GM19351 (cell line): Measurements from ENCODE around the gene EIPR1.

Experiments used
- ATAC-seq: cut with Tn5 transposase; IDR thresholded peaks from one replicate; pipeline ENCODE4 v1.9.1; 2021; ENCODE audit warnings: mild to moderate bottlenecking, moderate library complexity; ENCODE audit not compliant: unreplicated experiment

Gene EIPR1

GRCh38 chr2:3325458-3326181 is 52.0 kb downstream of the EIPR1 start:
- ATAC-seq = no peak

GRCh38 chr2:3324404-3325281 is 53.0 kb downstream of the EIPR1 start:
- no peak for ATAC-seq

DNA sequence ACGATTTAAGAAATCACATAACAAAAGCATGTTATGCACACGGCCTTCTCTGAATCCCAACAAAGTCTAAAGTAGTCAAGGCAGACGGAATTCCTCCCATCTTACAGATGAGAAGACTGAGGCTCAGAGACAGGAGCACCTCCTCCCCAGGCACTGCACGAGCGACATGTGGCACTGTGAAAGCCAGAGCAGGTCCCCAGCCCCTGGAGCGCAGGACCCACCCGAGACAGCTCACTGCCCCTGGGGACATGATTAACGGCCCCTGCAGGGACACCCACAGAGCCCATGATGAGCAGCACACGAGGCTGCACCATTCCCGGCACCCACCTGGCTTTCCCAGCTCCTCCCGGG is 53.6 kb downstream of the EIPR1 start:
- no peak for ATAC-seq

DNA sequence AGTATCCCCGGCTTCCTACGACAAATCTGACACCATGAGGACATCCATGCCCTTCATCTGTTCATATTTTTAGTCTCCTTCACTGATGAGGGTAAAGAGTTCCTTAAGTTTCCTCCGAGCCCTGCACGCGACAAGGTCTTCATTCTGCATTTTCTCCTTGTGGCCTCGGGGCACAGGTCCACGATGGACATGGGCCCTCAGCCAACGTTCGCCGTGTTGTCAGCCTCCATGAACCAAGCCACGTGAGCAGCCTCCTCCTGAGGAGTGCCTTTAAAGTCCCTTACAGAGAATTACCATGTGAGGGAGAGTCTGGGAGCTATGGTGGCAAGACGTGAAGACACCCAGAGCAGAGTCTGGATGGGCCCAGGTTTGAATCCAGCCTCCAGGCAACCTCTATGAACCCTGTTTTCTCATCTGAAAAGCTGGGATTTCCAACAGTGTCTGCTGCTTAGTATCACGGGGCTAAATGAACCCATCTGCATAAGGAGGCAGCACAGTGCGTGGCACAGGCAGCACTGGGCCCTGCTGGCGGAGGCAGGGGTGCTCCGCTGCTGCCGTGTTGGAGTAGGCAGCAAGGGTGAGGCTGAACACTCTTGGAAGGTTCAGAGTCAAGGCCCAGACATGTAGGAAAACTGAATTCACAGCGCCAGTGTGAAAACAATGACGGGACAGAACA is 54.1 kb downstream of the EIPR1 start:
- ATAC-seq = no peak

GRCh38 chr2:3322311-3322970 is 55.2 kb downstream of the EIPR1 start:
- no peak for ATAC-seq

- ATAC-seq = no peak
Measured at GRCh38 chr2:3321825-3322224, 55.8 kb downstream of the EIPR1 start.

- ATAC-seq = no peak
Measured at GRCh38 chr2:3320910-3321605, 56.6 kb downstream of the EIPR1 start.

DNA sequence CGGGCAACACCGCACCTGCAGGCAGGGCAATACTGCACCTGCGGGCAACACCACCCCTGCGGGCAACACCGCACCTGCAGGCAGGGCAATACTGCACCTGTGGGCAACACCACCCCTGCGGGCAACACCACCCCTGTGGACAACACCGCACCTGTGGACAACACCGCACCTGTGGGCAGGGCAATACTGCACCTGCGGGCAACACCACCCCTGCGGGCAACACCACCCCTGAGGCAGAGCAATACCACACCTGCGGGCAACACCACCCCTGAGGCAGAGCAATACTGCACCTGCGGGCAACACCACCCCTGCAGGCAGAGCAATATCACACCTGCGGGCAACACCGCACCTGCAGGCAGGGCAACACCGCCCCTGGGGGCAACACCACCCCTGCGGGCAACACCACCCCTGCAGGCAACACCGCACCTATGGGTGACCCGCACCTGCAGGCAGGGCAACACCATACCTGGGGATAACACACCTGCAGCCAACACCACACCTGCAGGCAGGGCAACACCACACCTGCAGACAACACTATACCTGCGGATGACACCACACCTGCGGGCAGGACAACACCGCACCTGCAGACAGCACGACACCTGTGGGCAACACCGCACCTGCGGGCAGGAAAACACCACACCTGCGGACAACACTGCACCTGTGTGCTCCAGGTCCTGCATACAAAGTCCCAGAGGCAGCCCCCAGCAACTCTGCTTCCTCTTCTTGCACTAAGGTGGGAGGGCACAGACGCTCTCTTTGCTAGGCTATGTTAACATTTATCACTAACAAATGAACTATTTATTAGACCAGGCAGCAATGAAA is 57.7 kb downstream of the EIPR1 start:
- ATAC-seq = no peak

- no peak for ATAC-seq
Measured at GRCh38 chr2:3319134-3319533, 58.5 kb downstream of the EIPR1 start.

GRCh38 chr2:3317871-3318590 is 59.6 kb downstream of the EIPR1 start:
- ATAC-seq = no peak

DNA sequence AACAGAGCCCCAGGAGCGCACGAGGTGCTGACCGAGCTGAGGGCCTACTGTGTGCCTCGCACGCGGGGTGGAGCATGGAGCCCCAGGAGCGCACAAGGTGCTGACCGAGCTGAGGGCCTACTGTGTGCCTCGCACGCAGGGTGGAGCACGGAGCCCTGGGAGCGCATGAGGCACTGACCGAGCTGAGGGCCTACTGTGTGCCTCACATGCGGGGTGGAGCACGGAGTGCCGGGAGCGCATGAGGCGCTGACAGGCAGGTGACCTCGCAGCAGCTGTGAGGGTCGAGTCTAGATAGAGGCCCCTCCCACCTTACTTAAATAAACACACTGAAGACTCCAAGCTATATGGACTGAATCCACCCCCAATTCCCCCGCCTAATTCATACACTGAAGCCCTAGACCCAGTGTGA is 60.3 kb downstream of the EIPR1 start:
- no peak for ATAC-seq

GRCh38 chr2:3316456-3317276 is 61.0 kb downstream of the EIPR1 start:
- no peak for ATAC-seq

GRCh38 chr2:3314626-3315025 is 63.0 kb downstream of the EIPR1 start:
- ATAC-seq = no peak

DNA sequence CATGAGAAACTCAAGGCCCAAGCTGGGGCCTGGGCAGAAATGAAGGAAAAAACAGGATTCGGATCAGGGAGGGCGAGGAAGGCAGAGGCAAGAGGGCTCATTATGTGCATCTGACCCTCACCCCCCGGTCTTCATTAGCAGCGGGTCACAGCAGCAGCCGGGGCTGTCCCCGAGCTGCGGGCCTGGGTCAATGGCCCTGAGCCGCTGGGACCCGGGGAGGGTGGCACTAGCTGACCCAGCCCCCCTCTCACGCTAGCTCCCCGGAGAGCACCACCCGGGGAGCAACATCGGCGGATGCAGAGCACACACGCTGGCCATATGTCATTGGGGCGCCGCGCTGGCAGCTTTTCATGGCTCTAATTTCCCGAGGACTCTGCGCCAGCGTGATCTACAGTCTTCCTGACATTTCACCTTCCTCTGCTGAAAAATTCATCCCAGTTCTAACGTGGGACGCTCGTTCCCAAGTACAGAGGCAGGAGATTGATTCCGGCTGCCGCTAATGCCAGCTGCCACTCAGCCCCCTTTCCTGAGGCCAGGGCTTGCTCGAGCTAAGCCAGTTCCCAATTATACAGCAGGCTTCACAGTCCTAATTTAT is 63.7 kb downstream of the EIPR1 start:
- no peak for ATAC-seq

- no peak for ATAC-seq
Measured at GRCh38 chr2:3312576-3313345, 64.9 kb downstream of the EIPR1 start.

- no peak for ATAC-seq
Measured at GRCh38 chr2:3311601-3312000, 66.0 kb downstream of the EIPR1 start.
